ENCODE data around the gene REXO4. TPM values are rescaled to one million over a fixed set of nuclear protein-coding genes. Genes with fewer than 3 reads are reported as not detected.
A peak's percentile ranks its signal among the peaks of the same experiment; 100 is the strongest.

Gene REXO4
- total RNA-seq, 2 experiments from 2014 or later: 19.7 to 21.7 TPM

- peak; percentile 96 for DNase-seq
- H3K27ac Mint-ChIP-seq: peak within 1 kb of the TSS; percentile 97
- H3K27me3 Mint-ChIP-seq: peaks cover 2% of the 10 kb centered on the region
- peak within 1 kb of the TSS; percentile 83 for H3K4me3 Mint-ChIP-seq
- peaks cover 32% of the 10 kb centered on the region for H3K36me3 Mint-ChIP-seq (ENCODE audit: low read depth)
- ChIA-PET CTCF (interaction anchor here (1.4 to 6.3 kb wide), 5 partner anchors 20 to 137 kb away, joined by 4 to 59 read pairs (median 5); partner anchors contain the start of genes MED22, RPL7A, SURF1 and SURF2), POLR2A (interaction anchor here (0.7 to 11.6 kb wide), 14 partner anchors 10 to 346 kb away, joined by 3 to 397 read pairs (median 4); partner anchors contain the start of genes GTF3C5, MED22, RPL7A and SURF1)
- peaks cover 36% of the 10 kb centered on the region for H3K4me1 Mint-ChIP-seq
- no peaks in the 10 kb centered on the region for H3K9me3 Mint-ChIP-seq
These were observed 41.8 kb downstream of the REXO4 start, which contains the start of the genes STKLD1 and SURF4 for GRCh38 chr9:133375724-133376654. TSS of gene STKLD1 (plus strand) at chr9:133376366. CDS start at chr9:133376474, 108 bp downstream. TSS of gene SURF4 (minus strand) at chr9:133376060. CDS start at chr9:133375969, 91 bp downstream.

- peak overlapping the region; percentile 97 for H3K27ac Mint-ChIP-seq
- H3K4me1 Mint-ChIP-seq: peaks cover 43% of the 10 kb centered on the region
- H3K27me3 Mint-ChIP-seq: peaks cover 2% of the 10 kb centered on the region
- H3K36me3 Mint-ChIP-seq (ENCODE audit: low read depth): peaks cover 40% of the 10 kb centered on the region
- DNase-seq: peak; percentile 43
- H3K4me3 Mint-ChIP-seq: peak overlapping the region; percentile 83
- POLR2A ChIA-PET: interaction anchor here (0.7 to 11.6 kb wide), 12 partner anchors 9 to 345 kb away, joined by 3 to 397 read pairs (median 6); partner anchors contain the start of genes CACFD1, GTF3C5, MED22 and RPL7A
- CTCF ChIA-PET: interaction anchor here (1.0 to 6.3 kb wide), 5 partner anchors 19 to 189 kb away, joined by 3 to 59 read pairs (median 5); partner anchors contain the start of genes MED22, RPL7A, SURF1 and SURF2
- no peaks in the 10 kb centered on the region for H3K9me3 Mint-ChIP-seq
These were observed 42.6 kb downstream of the REXO4 start for GRCh38 chr9:133375116-133375723.

DNA sequence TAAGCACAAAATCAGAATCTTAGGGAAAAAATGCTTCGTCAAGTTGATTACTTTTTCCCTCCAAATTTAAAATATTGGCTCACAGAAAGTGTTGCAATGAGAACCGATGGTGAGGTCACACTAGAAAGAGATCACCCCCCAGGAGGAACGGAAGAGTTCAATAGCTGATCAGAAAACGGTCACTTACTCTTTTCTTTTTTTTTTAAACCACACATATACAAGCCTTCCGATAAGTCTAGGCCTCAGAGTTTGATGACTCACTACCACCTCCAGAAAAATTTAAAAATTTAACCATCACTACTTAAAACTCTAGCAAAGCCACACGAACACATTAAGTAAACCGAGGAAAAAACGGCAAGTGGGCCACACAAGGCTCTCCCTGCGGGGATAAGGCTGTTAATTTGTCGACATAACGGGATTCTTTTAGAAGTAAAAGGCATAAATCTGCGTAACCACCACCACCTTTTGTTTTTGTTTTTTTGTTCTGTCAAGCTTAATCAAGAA is 43.1 kb downstream of the REXO4 start:
- CTCF ChIA-PET: interaction anchor here (1.0 to 6.3 kb wide), 5 partner anchors 19 to 189 kb away, joined by 3 to 59 read pairs (median 5); partner anchors contain the start of genes MED22, RPL7A, SURF1 and SURF2
- peak; percentile 37 for DNase-seq
- Mint-ChIP-seq H3K27me3 (peaks cover 2% of the 10 kb centered on the region), H3K36me3 (ENCODE audit: low read depth) (peaks cover 46% of the 10 kb centered on the region), H3K27ac (peak overlapping the region; percentile 97), H3K9me3 (no peaks in the 10 kb centered on the region), H3K4me3 (peak overlapping the region; percentile 83), H3K4me1 (peaks cover 49% of the 10 kb centered on the region)
- POLR2A ChIA-PET: interaction anchor here (0.7 to 11.6 kb wide), 14 partner anchors 9 to 344 kb away, joined by 3 to 397 read pairs (median 4); partner anchors contain the start of genes CACFD1, GTF3C5, MED22 and RPL7A

DNA sequence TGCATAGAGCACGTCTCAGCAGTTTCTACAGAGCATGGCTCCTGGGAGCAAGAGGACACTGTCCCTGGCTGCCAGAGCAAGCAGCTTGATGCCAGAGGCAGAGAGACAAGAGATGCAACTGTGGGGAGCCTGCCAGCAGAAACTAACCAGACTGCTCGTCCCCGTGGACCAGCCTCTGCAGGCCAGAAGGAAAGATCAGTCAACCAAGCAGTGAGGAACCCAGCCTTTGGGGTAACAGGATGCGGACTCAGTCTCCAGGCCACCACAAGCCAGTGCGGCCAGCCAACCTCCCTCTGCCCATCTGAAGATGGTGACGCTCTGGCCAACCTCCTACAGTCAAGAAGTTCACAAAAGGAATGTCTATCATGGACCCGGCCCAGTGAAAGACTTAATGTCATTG is 45.7 kb downstream of the REXO4 start:
- H3K4me3 Mint-ChIP-seq: peak overlapping the region; percentile 72
- CTCF ChIA-PET: interaction anchor here (0.8 to 6.3 kb wide), 9 partner anchors 10 to 324 kb away, joined by 3 to 59 read pairs (median 3); partner anchors contain the start of genes MED22, RPL7A, SURF1 and SURF2
- peaks cover under 1% of the 10 kb centered on the region for H3K27me3 Mint-ChIP-seq
- H3K36me3 Mint-ChIP-seq (ENCODE audit: low read depth): peaks cover 62% of the 10 kb centered on the region
- H3K27ac Mint-ChIP-seq: peak overlapping the region; percentile 84
- no peak for DNase-seq
- no peaks in the 10 kb centered on the region for H3K9me3 Mint-ChIP-seq
- peaks cover 64% of the 10 kb centered on the region for H3K4me1 Mint-ChIP-seq
- POLR2A ChIA-PET: interaction anchor here (1.0 to 11.6 kb wide), 12 partner anchors 9 to 702 kb away, joined by 3 to 397 read pairs (median 6); partner anchors contain the start of genes DDX31, GTF3C4, GTF3C5 and MED22

DNA sequence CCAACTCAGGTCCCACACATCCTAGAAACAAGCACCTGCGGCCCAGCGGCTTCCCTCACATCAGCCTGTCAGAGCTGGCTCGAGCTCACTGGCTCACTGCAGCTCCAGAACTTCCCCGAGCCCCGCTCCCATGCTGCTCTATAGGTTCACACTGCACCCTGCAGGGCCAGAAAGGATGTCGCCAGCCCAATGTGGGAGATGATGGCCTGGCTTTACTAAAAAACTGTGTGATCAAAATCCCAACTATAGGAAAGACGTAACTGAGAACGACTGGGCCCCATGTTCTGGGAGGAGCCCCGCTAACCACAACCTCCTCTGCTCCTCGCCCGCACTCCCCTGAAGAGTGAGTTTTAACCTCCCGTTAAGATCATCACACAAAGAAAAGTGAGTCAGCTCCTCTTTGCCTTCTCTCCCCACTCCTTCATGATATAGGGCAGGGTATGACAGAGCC is 46.5 kb downstream of the REXO4 start:
- H3K27me3 Mint-ChIP-seq: no peaks in the 10 kb centered on the region
- H3K36me3 Mint-ChIP-seq (ENCODE audit: low read depth): peaks cover 71% of the 10 kb centered on the region
- peak overlapping the region; percentile 84 for H3K27ac Mint-ChIP-seq
- H3K4me3 Mint-ChIP-seq: peak overlapping the region; percentile 72
- ChIA-PET CTCF (interaction anchor here (0.7 to 6.3 kb wide), 16 partner anchors 9 to 341 kb away, joined by 3 to 59 read pairs (median 5); partner anchors contain the start of genes GTF3C5, MED22, RPL7A and SURF1), POLR2A (interaction anchor here (1.0 to 11.6 kb wide), 18 partner anchors 8 to 701 kb away, joined by 3 to 397 read pairs (median 4); partner anchors contain the start of genes DDX31, GTF3C4, GTF3C5 and MED22)
- H3K4me1 Mint-ChIP-seq: peaks cover 67% of the 10 kb centered on the region
- no peaks in the 10 kb centered on the region for H3K9me3 Mint-ChIP-seq
- DNase-seq: peak; percentile 83

DNA sequence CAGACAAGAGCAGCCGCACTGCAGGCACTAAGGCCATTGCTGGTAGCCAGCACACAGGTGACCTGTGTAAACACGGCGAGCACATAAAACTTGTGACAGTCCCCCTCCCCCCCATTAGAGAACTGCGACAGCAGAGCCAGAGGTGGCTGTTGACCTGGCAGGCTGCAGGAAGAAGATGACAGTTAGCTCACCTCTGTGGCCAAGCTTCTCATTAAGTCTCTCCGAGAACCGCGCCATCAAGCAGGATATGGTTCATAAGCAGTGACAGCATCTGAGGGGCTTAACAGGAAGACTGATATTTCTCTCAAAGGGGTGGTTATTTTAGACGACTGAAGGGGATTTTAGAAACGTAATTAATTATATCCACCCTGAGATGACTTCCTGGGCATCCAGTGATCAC is 47.1 kb downstream of the REXO4 start:
- ChIA-PET CTCF (interaction anchor here (0.7 to 6.3 kb wide), 14 partner anchors 10 to 340 kb away, joined by 3 to 59 read pairs (median 5); partner anchors contain the start of genes GTF3C5, MED22, RPL7A and SURF1), POLR2A (interaction anchor here (1.0 to 11.6 kb wide), 15 partner anchors 8 to 340 kb away, joined by 3 to 397 read pairs (median 5); partner anchors contain the start of genes GTF3C5, MED22, RPL7A and SLC2A6)
- peaks cover 77% of the 10 kb centered on the region for H3K36me3 Mint-ChIP-seq (ENCODE audit: low read depth)
- H3K4me3 Mint-ChIP-seq: peak overlapping the region; percentile 72
- peaks cover 70% of the 10 kb centered on the region for H3K4me1 Mint-ChIP-seq
- no peaks in the 10 kb centered on the region for H3K9me3 Mint-ChIP-seq
- H3K27ac Mint-ChIP-seq: peak overlapping the region; percentile 84
- no peaks in the 10 kb centered on the region for H3K27me3 Mint-ChIP-seq
- DNase-seq: peak; percentile 69

- no peaks in the 10 kb centered on the region for H3K9me3 Mint-ChIP-seq
- H3K4me1 Mint-ChIP-seq: peaks cover 71% of the 10 kb centered on the region
- H3K27ac Mint-ChIP-seq: peak overlapping the region; percentile 84
- H3K27me3 Mint-ChIP-seq: no peaks in the 10 kb centered on the region
- peak overlapping the region; percentile 72 for H3K4me3 Mint-ChIP-seq
- H3K36me3 Mint-ChIP-seq (ENCODE audit: low read depth): peaks cover 82% of the 10 kb centered on the region
- CTCF ChIA-PET: interaction anchor here (1.7 to 6.3 kb wide), 4 partner anchors 14 to 117 kb away, joined by 5 to 59 read pairs (median 23); partner anchors contain the start of genes MED22, RPL7A, SURF1 and SURF2
- no peak for DNase-seq
- POLR2A ChIA-PET: interaction anchor here (1.7 to 11.6 kb wide), 4 partner anchors 13 to 339 kb away, joined by 4 to 397 read pairs (median 141); partner anchors contain the start of genes GTF3C5, MED22, RPL7A and SURF1
These were observed 47.9 kb downstream of the REXO4 start for GRCh38 chr9:133369933-133370332.

DNA sequence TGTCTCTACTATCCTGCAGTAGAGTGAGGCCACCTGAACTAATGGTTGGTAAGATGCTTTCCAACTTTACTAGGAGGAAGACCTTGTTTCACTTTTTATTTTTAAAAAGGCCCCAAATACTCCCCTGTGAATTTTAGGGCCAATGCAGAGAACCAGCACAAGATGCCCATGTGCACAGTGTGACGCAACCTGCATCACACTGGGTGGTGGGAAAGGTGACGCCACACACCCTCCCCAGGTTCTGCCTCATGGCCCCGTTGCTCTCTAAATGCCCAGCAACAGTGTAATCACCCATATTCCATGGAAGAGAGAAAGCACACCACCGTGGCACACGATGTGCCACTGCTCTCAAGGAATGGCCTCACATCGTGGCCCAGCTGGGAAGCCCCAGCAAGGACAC is 48.4 kb downstream of the REXO4 start:
- Mint-ChIP-seq H3K27ac (peak overlapping the region; percentile 84), H3K4me3 (peak overlapping the region; percentile 72), H3K36me3 (ENCODE audit: low read depth) (peaks cover 79% of the 10 kb centered on the region), H3K27me3 (no peaks in the 10 kb centered on the region), H3K4me1 (peaks cover 68% of the 10 kb centered on the region), H3K9me3 (no peaks in the 10 kb centered on the region)
- POLR2A ChIA-PET: interaction anchor here (1.7 to 11.6 kb wide), 3 partner anchors 12 to 339 kb away, joined by 5 to 397 read pairs (median 277); partner anchors contain the start of genes GTF3C5, MED22, RPL7A and SURF1
- CTCF ChIA-PET: interaction anchor here (3.0 to 6.3 kb wide), 2 partner anchors 14 to 21 kb away, joined by 22 to 59 read pairs; partner anchors contain the start of genes MED22, RPL7A, SURF1 and SURF2
- no peak for DNase-seq

- Mint-ChIP-seq H3K27ac (peak overlapping the region; percentile 84), H3K36me3 (ENCODE audit: low read depth) (peaks cover 83% of the 10 kb centered on the region), H3K27me3 (no peaks in the 10 kb centered on the region), H3K4me1 (peaks cover 60% of the 10 kb centered on the region), H3K4me3 (peak overlapping the region; percentile 29), H3K9me3 (no peaks in the 10 kb centered on the region)
- no peak for DNase-seq
- ChIA-PET CTCF (interaction anchor here (1.1 kb wide), 1 partner anchor 11 kb away, joined by 4 read pairs; no protein-coding TSS in a partner anchor), POLR2A (interaction anchor here (1.1 to 11.5 kb wide), 2 partner anchors 11 to 20 kb away, joined by 3 to 277 read pairs; partner anchors contain the start of genes MED22, RPL7A, SURF1 and SURF2)
These were observed 49.4 kb downstream of the REXO4 start for GRCh38 chr9:133368249-133368881.

GRCh38 chr9:133367778-133368177 is 50.0 kb downstream of the REXO4 start:
- H3K36me3 Mint-ChIP-seq (ENCODE audit: low read depth): peaks cover 83% of the 10 kb centered on the region
- ChIA-PET CTCF (interaction anchor here (1.1 kb wide), 1 partner anchor 11 kb away, joined by 4 read pairs; no protein-coding TSS in a partner anchor), POLR2A (interaction anchor here (0.9 to 3.5 kb wide), 4 partner anchors 11 to 20 kb away, joined by 3 to 25 read pairs (median 10); partner anchors contain the start of genes MED22, RPL7A, SURF1 and SURF2)
- DNase-seq: no peak
- peaks cover 55% of the 10 kb centered on the region for H3K4me1 Mint-ChIP-seq
- no peaks in the 10 kb centered on the region for H3K27me3 Mint-ChIP-seq
- no peak overlapping the region for H3K4me3 Mint-ChIP-seq
- H3K27ac Mint-ChIP-seq: no peak overlapping the region
- H3K9me3 Mint-ChIP-seq: no peaks in the 10 kb centered on the region

DNA sequence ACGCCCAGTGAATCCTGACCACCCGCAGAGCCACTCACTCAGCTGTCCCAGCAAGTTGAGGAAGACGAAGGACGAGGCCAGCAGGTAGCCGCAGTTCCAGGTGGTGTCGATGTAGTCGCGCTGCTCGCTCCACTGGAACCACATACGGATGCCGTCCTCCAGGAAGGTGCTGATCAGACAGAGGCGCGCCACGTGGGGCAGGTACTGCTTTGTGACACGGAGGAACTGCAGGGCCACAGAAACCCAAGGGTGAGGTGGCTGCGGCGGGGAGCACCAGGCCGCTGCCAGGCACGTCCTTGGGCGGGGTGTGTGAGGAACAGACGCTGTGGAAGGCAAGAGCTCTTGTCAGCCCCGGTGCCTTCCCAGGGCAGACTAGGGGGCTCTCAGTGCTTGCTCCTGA is 50.6 kb downstream of the REXO4 start:
- Mint-ChIP-seq H3K9me3 (no peaks in the 10 kb centered on the region), H3K4me1 (peaks cover 51% of the 10 kb centered on the region), H3K27ac (no peak overlapping the region), H3K36me3 (ENCODE audit: low read depth) (peaks cover 82% of the 10 kb centered on the region), H3K27me3 (no peaks in the 10 kb centered on the region), H3K4me3 (no peak overlapping the region)
- CTCF ChIA-PET: no interaction called here
- POLR2A ChIA-PET: interaction anchor here (0.9 to 3.5 kb wide), 4 partner anchors 8 to 19 kb away, joined by 3 to 25 read pairs (median 16); partner anchors contain the start of genes MED22, RPL7A, SURF1 and SURF2
- no peak for DNase-seq
